ENCODE results near the gene ATOX1.

GRCh38 chr5:151770383-151771258, 12.2 kb upstream of the ATOX1 start:
- TF ChIP-seq ZNF24 (tag by site-specific recombination; IDR thresholded peaks at IDR 0.05) (peak; percentile 29; the same call in 1 of the 2 replicates), ZNF621 (tag by site-specific recombination; IDR thresholded peaks at IDR 0.05) (no peak), CTCF (tag by site-specific recombination; IDR thresholded peaks at IDR 0.05) (no peak; the same call in 1 of the 2 replicates), ZNF121 (tag by site-specific recombination; IDR thresholded peaks at IDR 0.05) (no peak)
